ENCODE measurements around the gene RIMOC1.

- TF ChIP-seq CTCF (conservative IDR thresholded peaks at IDR 0.05; ENCODE audit: low read length) (no peak), EZH2phosphoT487 (IDR thresholded peaks at IDR 0.05; ENCODE audit: borderline replicate concordance) (no peak)
Observed at GRCh38 chr5:41878173-41878572, 26.0 kb upstream of the RIMOC1 start.

Measured in Loucy (cell line).